ENCODE measurements around the gene GOLGA8J. TPM values are rescaled to one million over a fixed set of nuclear protein-coding genes. Genes with fewer than 3 reads are reported as not detected.

GOLGA8J gene
- total RNA-seq, 2 donors from 2014 or later = 0.40 TPM; not detected in 1

DNA sequence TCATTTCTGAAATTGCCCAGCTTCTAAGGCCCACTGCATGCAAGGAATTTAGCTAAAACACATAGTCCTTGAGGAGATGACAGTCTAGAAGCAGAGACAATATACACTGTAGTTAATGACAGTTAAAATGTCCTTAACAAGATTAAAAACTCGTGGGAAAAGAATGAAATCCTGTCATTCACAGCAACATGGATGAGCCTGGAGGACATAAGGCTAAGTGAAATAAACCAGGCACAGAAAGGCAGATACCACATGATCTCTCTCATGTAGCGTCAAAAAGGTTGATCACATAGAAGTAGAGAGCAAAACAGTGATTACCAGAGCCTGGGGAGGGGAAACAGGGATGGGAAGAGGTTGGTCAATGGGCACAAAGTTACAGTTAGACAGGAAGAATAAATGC lies 36.3 kb upstream of the GOLGA8J start:
- Mint-ChIP-seq H3K4me1 (peaks cover 5% of the 10 kb centered on the region), H3K9me3 (no peaks in the 10 kb centered on the region), H3K27ac (no peak overlapping the region), H3K36me3 (ENCODE audit: low read depth) (no peaks in the 10 kb centered on the region), H3K4me3 (no peak overlapping the region), H3K27me3 (ENCODE audit: insufficient read depth) (no peaks in the 10 kb centered on the region)
- no peak overlapping the region for H3K4me3 ChIP-seq (ENCODE audit: low read length)
- H3K9ac ChIP-seq (ENCODE audit: extremely low read depth, low read length, poor library complexity, severe bottlenecking) = no peak overlapping the region
- no peaks in the 10 kb centered on the region for H3K36me3 ChIP-seq (ENCODE audit: control insufficient read depth, insufficient read depth, low read length)
- H3K4me1 ChIP-seq (ENCODE audit: control insufficient read depth, insufficient read depth, low read length) = peaks cover 6% of the 10 kb centered on the region
- DNase-seq = no peak
- TF ChIP-seq, protein P1, sequence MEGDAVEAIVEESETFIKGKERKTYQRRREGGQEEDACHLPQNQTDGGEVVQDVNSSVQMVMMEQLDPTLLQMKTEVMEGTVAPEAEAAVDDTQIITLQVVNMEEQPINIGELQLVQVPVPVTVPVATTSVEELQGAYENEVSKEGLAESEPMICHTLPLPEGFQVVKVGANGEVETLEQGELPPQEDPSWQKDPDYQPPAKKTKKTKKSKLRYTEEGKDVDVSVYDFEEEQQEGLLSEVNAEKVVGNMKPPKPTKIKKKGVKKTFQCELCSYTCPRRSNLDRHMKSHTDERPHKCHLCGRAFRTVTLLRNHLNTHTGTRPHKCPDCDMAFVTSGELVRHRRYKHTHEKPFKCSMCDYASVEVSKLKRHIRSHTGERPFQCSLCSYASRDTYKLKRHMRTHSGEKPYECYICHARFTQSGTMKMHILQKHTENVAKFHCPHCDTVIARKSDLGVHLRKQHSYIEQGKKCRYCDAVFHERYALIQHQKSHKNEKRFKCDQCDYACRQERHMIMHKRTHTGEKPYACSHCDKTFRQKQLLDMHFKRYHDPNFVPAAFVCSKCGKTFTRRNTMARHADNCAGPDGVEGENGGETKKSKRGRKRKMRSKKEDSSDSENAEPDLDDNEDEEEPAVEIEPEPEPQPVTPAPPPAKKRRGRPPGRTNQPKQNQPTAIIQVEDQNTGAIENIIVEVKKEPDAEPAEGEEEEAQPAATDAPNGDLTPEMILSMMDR (conservative IDR thresholded peaks at IDR 0.05) = no peak
- H3K27me3 ChIP-seq (ENCODE audit: control insufficient read depth, insufficient read depth, low read length, poor library complexity, severe bottlenecking) = no peaks in the 10 kb centered on the region
- no peak overlapping the region for H3K27ac ChIP-seq (ENCODE audit: low read depth, low read length)
- H3K9me3 ChIP-seq (ENCODE audit: control insufficient read depth, low read length) = no peaks in the 10 kb centered on the region
- WGBS, 2 experiments (ENCODE audit: insufficient coverage in 1 of 2, insufficient read length in 1 of 2) = 83% methylated on average over 2 of the region's 2 CpGs

GRCh38 chr15:30055604-30056003 lies 27.2 kb upstream of the GOLGA8J start:
- H3K9me3 Mint-ChIP-seq = no peaks in the 10 kb centered on the region
- TF ChIP-seq, protein P1 (conservative IDR thresholded peaks at IDR 0.05) = no peak
- 98 to 100% methylated on average over 2 to 3 of the region's 3 CpGs for WGBS, 2 experiments (ENCODE audit: insufficient coverage in 1 of 2, insufficient read length in 1 of 2)
- Histone ChIP-seq H3K9ac (ENCODE audit: extremely low read depth, low read length, poor library complexity, severe bottlenecking) (no peak overlapping the region), H3K27ac (ENCODE audit: low read depth, low read length) (no peak overlapping the region), H3K4me1 (ENCODE audit: control insufficient read depth, insufficient read depth, low read length) (no peaks in the 10 kb centered on the region), H3K4me3 (ENCODE audit: low read length) (no peak overlapping the region), H3K9me3 (ENCODE audit: control insufficient read depth, low read length) (no peaks in the 10 kb centered on the region), H3K36me3 (ENCODE audit: control insufficient read depth, insufficient read depth, low read length) (no peaks in the 10 kb centered on the region), H3K27me3 (ENCODE audit: control insufficient read depth, insufficient read depth, low read length, poor library complexity, severe bottlenecking) (no peaks in the 10 kb centered on the region)
- no peaks in the 10 kb centered on the region for H3K4me1 Mint-ChIP-seq
- H3K36me3 Mint-ChIP-seq (ENCODE audit: low read depth) = no peaks in the 10 kb centered on the region
- no peak overlapping the region for H3K27ac Mint-ChIP-seq
- no peak for DNase-seq
- H3K4me3 Mint-ChIP-seq = no peak overlapping the region
- H3K27me3 Mint-ChIP-seq (ENCODE audit: insufficient read depth) = no peaks in the 10 kb centered on the region

DNA sequence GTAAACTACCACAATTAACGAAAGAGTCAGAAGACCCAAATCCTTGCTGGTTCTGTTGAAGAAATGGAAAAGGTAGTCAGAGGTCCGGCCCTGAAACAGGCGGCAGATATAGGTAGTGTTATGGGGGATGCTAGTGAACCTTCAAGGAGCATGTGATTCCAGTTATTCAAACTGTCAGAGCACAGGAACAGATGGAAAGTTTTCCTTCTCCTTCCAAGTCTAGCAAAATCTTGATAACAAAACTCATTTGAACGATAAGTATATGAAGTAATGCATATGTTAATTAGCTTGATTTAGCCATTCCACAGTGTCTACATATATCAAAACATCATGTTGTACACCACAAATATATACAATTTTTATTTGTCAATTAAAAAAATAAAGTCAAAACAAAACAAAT lies 26.6 kb upstream of the GOLGA8J start:
- no peaks in the 10 kb centered on the region for H3K9me3 ChIP-seq (ENCODE audit: control insufficient read depth, low read length)
- H3K4me3 Mint-ChIP-seq = no peak overlapping the region
- H3K27me3 ChIP-seq (ENCODE audit: control insufficient read depth, insufficient read depth, low read length, poor library complexity, severe bottlenecking) = no peaks in the 10 kb centered on the region
- no peaks in the 10 kb centered on the region for H3K4me1 Mint-ChIP-seq
- H3K27ac ChIP-seq (ENCODE audit: low read depth, low read length) = no peak overlapping the region
- 95 to 100% methylated on average over 2 to 3 of the region's 4 CpGs for WGBS, 2 experiments (ENCODE audit: insufficient coverage in 1 of 2, insufficient read length in 1 of 2)
- no peak overlapping the region for H3K4me3 ChIP-seq (ENCODE audit: low read length)
- DNase-seq = no peak
- no peaks in the 10 kb centered on the region for H3K36me3 Mint-ChIP-seq (ENCODE audit: low read depth)
- H3K4me1 ChIP-seq (ENCODE audit: control insufficient read depth, insufficient read depth, low read length) = no peaks in the 10 kb centered on the region
- no peaks in the 10 kb centered on the region for H3K36me3 ChIP-seq (ENCODE audit: control insufficient read depth, insufficient read depth, low read length)
- TF ChIP-seq, protein P1 (conservative IDR thresholded peaks at IDR 0.05) = no peak
- no peaks in the 10 kb centered on the region for H3K27me3 Mint-ChIP-seq (ENCODE audit: insufficient read depth)
- H3K9ac ChIP-seq (ENCODE audit: extremely low read depth, low read length, poor library complexity, severe bottlenecking) = no peak overlapping the region
- H3K9me3 Mint-ChIP-seq = no peaks in the 10 kb centered on the region
- H3K27ac Mint-ChIP-seq = no peak overlapping the region

Data from endodermal cell (in vitro differentiated cells).